Umbilical cord (tissue), 2 donors: ENCODE results near the gene MRPS7. TPM values are rescaled to one million over a fixed set of nuclear protein-coding genes. Genes with fewer than 3 reads are reported as not detected.
"Not testable (repeated sequence)": the region's sequence is repeated elsewhere in the genome, so short reads cannot be mapped to it uniquely, and the experiment has no call there.

Experiments used
- DNase-seq: peaks from one replicate; pipeline ENCODE4 v3.0.0-alpha.2; 2015; ENCODE audit warnings: low spot score
- total RNA-seq: library from RNA; depleted of rRNA; stranded (reverse); fragments of >200 nt; gene quantifications from one replicate; pipeline ENCODE4 v1.2.3, GENCODE V29; 2014; ENCODE audit warnings: low replicate concordance; ENCODE audit not compliant: insufficient read depth

MRPS7 gene
- total RNA-seq, 1 donor from 2014 or later = 14.9 TPM

DNA sequence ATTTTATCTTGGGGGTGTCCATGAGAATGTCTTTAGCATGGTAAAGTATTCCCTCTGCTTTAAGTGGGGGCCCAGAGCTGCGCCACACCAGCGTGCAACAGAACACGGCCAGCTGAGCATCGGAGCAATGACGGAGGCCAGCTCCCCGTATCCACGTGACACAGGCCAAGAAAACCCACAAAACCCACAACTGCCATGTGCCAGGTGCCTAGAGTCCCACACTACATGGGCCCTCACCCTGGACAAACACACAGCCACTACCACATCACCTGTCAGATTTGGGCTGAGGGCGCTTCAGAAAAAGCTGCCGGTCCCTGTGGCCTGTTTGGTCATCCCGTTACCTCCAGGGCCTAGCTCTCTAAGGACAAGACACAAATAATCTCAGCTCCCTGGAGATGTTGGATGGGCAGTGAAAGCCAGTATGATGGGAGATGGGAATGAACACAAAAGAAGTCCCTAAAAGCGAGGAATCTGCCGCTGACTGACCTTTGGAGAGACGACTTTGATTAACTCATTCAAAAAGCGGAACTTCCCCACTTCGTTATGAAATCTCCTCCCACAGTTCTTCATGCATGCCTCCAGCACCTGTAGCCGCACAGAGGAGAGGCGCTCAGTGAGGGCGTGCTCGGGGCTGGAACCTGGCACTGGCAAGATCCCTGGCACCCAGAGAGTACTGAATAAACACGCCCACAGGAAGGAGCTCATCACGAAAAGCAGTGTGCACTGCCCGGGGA lies 17.4 kb upstream of the MRPS7 start:
- DNase-seq = no peak

- DNase-seq = no peak
Observed at GRCh38 chr17:75245011-75245410, 16.7 kb upstream of the MRPS7 start.

- DNase-seq = no peak
Observed at GRCh38 chr17:75246404-75246803, 15.3 kb upstream of the MRPS7 start.

- no peak for DNase-seq
Observed at GRCh38 chr17:75249564-75249963, 12.1 kb upstream of the MRPS7 start.

- peak; percentile 51 for DNase-seq
Observed at GRCh38 chr17:75250009-75250471, 11.6 kb upstream of the MRPS7 start.

DNA sequence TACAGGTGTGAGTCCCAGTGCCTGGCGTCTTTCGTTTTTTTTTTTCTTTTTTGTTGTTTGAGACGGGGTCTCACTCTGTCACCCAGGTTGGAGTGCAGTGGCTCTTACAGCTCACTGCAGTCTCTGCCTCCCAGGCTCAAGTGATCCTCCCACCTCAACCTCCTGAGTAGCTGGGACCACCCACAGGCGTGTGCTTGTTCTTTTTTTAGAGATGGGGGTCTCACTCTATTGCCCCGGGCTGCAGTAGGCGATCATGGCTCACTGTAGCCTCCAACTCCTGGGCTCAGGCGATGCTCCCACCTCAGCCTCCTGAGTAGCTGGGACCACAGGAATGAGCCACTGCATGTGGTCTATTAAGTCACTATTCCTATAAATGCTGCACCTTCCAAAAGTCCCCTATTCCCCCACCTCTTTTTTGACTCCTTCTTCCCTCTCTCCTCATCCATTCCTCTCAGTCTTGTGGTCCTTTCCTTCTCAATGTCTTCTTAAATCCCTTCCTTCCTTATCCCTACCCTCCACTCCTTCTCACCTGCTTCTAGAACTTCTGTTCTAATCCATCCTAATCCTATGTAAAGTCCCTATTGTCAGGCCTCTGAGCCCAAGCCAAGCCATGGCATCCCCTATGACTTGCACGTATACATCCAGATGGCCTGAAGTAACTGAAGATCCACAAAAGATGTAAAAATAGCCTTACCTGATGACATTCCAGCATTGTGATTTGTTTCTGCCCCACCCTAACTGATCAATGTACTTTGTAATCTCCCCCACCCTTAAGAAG lies 9.5 kb upstream of the MRPS7 start:
- DNase-seq = no peak

- DNase-seq = not testable (repeated sequence)
Observed at GRCh38 chr17:75255954-75256698, 5.6 kb upstream of the MRPS7 start.

GRCh38 chr17:75257228-75257627 lies 4.5 kb upstream of the MRPS7 start:
- DNase-seq = not testable (repeated sequence)

DNA sequence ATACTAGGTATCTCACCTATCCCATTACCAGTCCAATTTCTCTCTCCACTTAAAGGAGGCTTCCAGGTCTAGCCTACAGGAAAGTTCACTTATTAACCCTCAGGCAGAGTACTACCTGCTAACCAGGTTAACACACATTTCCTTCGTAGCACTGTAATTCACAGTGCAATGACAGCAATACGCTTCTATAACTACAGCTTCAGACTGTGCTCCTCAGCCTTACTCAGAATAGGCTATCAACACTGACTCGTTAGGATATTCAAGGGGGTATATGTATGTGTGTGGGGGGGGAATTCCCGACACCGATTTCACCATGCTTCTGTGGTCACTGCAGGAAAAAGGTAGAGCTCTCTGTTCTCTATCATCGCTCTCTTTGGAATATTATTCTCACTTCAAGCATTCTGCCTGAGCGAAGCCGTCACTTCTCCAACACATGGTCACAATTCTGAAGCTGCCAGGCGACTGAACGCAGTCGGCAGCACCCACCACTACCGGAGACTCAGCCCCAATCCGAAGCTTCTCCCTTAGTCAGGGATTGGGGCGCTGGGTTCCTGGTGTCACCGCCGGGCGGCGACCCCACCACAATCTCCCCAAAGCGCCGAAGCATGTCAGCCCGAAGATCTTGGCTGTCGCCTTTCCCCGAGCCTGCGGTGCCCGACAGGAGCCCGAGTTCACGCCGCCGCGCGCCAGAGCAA lies 891 bp upstream of the MRPS7 start:
- DNase-seq = no peak

- no peak for DNase-seq
Observed at GRCh38 chr17:75262112-75262606, 480 bp downstream of the MRPS7 start.

DNA sequence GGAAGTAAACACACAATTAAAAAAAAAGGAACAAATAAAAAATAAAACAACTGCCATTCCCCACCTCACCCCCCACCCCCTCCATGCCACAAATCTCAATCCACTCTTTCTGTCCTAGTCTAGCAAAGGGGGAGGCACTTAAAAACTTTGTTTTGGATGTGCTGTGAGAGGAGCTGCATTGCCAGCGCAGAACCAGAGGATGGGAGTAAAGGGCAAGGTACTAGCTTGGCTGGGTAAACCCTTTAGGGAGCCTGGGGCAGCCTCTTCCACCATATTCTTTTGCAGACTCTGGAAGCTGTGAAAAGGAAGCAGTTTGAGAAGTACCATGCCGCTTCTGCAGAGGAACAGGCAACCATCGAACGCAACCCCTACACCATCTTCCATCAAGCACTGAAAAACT lies 1.4 kb downstream of the MRPS7 start:
- no peak for DNase-seq

DNA sequence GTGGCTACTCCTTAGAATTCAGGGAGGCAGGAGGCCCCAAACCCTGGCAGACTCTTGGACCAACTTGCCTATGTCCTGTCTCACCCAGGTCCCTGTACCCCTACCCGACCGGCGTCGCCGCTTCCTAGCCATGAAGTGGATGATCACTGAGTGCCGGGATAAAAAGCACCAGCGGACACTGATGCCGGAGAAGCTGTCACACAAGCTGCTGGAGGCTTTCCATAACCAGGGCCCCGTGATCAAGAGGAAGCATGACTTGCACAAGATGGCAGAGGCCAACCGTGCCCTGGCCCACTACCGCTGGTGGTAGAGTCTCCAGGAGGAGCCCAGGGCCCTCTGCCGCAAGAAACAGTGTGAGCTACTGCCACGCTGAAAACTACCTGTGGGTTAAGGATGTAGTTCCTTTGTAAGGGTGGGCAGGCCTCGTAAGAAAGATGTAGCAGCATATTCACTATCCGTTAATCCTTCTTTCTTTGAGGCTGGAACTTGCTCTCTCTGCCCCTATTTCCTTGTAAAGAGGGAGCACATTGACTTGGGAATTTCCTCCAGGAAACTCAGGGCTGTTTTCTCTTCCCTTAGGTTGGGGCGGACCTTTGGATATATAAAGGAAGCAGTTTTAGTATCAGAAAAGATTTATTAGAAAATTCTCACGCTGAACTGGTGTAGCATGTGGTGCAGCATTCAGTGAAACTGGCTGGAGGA lies 4.1 kb downstream of the MRPS7 start:
- peak; percentile 18 for DNase-seq

DNA sequence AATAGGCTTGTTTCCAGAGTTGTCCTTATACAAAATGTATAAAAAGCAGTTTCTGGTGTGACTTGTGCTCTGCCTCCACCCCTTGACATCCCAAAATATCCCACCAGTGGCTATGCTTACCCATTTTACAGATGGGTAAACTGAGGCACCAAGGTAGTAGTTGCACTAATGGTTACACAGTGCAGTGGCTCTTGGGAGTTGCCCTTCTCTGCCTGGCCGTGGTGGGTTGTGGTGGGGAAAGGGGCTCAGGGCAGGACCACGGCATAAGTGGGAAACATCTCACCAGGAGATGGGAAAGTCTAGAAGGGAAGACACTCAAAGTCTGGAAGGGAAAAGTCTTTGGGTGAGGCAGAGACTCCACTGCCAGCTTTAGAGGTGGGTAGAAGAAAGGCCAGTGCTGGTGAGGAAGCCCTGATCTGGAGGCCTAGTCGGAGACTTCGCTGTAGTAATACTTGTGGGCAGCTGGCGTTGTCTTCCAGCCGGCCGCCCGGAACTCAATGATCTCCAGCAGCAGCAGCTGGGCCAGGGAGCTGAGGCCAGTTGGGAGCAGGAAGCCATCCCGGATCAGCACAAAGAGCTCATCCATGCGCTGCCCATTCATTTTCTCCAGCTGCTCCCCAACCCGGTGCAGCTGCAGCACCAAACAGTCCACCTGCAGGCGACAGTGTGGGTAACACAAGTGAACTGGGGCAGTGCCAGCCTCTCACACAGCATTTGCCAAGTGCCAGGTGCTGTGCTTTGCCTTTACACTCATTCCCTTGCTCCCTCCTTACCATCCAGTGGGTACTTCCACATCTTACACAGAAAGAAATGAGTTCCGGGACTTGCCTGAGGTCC lies 4.9 kb downstream of the MRPS7 start:
- DNase-seq = no peak

GRCh38 chr17:75267153-75267410 lies 5.4 kb downstream of the MRPS7 start:
- peak; percentile 15 for DNase-seq

- DNase-seq = no peak
Observed at GRCh38 chr17:75267411-75268232, 5.9 kb downstream of the MRPS7 start.

DNA sequence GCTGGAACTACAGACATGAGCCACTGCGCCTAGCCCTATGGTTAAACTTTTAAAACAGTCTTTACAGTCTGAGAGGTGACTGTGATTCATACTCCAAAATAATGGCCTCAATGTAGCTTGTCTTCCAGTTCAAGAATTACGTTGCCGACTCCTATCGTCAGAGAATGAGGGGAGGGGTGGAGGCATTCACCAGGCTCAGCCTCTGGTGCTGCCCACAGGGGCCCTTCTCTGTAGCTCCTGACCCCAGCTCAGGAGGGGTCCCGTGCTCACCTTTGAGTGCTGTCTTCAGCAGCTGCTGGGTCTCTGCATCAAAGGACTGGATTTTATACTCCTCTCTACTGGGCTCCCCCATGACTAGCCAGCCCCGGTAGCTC lies 8.2 kb downstream of the MRPS7 start:
- no peak for DNase-seq

- DNase-seq = peak; percentile 61
Observed at GRCh38 chr17:75270218-75270965, 8.7 kb downstream of the MRPS7 start.

GRCh38 chr17:75270966-75271232 lies 9.2 kb downstream of the MRPS7 start, which contains the start of gene MIF4GD:
Gene MIF4GD (minus strand): TSS chr17:75271231. CDS start chr17:75270195, 1,036 bp downstream.
- no peak for DNase-seq
